ENCODE measurements around the gene FEV.

DNA sequence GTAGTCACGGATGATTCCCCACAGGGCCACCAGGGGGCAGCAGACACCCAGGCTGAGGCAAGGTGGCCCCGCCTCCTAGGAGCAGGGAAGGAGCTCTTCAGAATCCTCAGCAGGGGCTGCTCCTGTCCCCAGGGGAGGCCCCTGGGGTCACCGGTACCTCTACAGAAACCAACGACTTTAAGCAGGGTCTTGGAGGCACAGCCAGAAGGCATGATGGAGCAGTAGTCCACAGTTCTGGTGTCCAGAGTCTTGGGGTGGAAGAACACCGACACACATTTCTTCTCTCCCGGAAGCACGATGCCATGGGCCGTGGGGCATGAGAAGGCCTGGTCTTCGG, 44.8 kb upstream of the FEV start:
- TF ChIP-seq, protein P1, sequence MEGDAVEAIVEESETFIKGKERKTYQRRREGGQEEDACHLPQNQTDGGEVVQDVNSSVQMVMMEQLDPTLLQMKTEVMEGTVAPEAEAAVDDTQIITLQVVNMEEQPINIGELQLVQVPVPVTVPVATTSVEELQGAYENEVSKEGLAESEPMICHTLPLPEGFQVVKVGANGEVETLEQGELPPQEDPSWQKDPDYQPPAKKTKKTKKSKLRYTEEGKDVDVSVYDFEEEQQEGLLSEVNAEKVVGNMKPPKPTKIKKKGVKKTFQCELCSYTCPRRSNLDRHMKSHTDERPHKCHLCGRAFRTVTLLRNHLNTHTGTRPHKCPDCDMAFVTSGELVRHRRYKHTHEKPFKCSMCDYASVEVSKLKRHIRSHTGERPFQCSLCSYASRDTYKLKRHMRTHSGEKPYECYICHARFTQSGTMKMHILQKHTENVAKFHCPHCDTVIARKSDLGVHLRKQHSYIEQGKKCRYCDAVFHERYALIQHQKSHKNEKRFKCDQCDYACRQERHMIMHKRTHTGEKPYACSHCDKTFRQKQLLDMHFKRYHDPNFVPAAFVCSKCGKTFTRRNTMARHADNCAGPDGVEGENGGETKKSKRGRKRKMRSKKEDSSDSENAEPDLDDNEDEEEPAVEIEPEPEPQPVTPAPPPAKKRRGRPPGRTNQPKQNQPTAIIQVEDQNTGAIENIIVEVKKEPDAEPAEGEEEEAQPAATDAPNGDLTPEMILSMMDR (IDR thresholded peaks at IDR 0.05; ENCODE audit: poor library complexity), result peak; percentile 89
- TF ChIP-seq EZH2 (IDR thresholded peaks at IDR 0.05; ENCODE audit: borderline replicate concordance), result no peak
- TF ChIP-seq EZH2phosphoT487 (IDR thresholded peaks at IDR 0.05; ENCODE audit: low read depth, severe bottlenecking, unreplicated experiment), result no peak

Data from hepatocyte (in vitro differentiated cells).